HG03025 (cell line): Measurements from ENCODE around the gene FGFR3.
"Not testable (repeated sequence)": the region's sequence is repeated elsewhere in the genome, so short reads cannot be mapped to it uniquely, and the experiment has no call there.

Experiments used
- ATAC-seq: cut with Tn5 transposase; IDR thresholded peaks from one replicate; pipeline ENCODE4 v1.9.1; 2021; ENCODE audit warnings: mild to moderate bottlenecking, moderate library complexity; ENCODE audit not compliant: unreplicated experiment, low FRiP score

The FGFR3 gene

GRCh38 chr4:1834047-1834775 lies 41.1 kb downstream of the FGFR3 start:
- no peak for ATAC-seq

GRCh38 chr4:1835836-1836235 lies 42.7 kb downstream of the FGFR3 start:
- ATAC-seq, result not testable (repeated sequence)

- ATAC-seq, result no peak
Observed at GRCh38 chr4:1836650-1837049, 43.6 kb downstream of the FGFR3 start.

- no peak for ATAC-seq
Observed at GRCh38 chr4:1837069-1837468, 44.0 kb downstream of the FGFR3 start.

GRCh38 chr4:1839282-1839681 lies 46.2 kb downstream of the FGFR3 start:
- ATAC-seq, result no peak

- no peak for ATAC-seq
Observed at GRCh38 chr4:1841201-1841886, 48.3 kb downstream of the FGFR3 start.

GRCh38 chr4:1841887-1842210 lies 48.8 kb downstream of the FGFR3 start:
- no peak for ATAC-seq

- no peak for ATAC-seq
Observed at GRCh38 chr4:1842339-1842895, 49.3 kb downstream of the FGFR3 start.

- no peak for ATAC-seq
Observed at GRCh38 chr4:1842993-1843448, 49.9 kb downstream of the FGFR3 start.

- ATAC-seq, result no peak
Observed at GRCh38 chr4:1843852-1844251, 50.8 kb downstream of the FGFR3 start.

GRCh38 chr4:1844618-1845017 lies 51.5 kb downstream of the FGFR3 start:
- not testable (repeated sequence) for ATAC-seq

- no peak for ATAC-seq
Observed at GRCh38 chr4:1846580-1846979, 53.5 kb downstream of the FGFR3 start.

GRCh38 chr4:1850276-1850675 lies 57.2 kb downstream of the FGFR3 start:
- ATAC-seq, result no peak

GRCh38 chr4:1851160-1851559 lies 58.1 kb downstream of the FGFR3 start:
- ATAC-seq, result no peak

GRCh38 chr4:1851575-1852410 lies 58.7 kb downstream of the FGFR3 start:
- ATAC-seq, result no peak

GRCh38 chr4:1852904-1853623 lies 60.0 kb downstream of the FGFR3 start:
- no peak for ATAC-seq

GRCh38 chr4:1854752-1855151 lies 61.7 kb downstream of the FGFR3 start:
- ATAC-seq, result no peak

- ATAC-seq, result peak; percentile 1
Observed at GRCh38 chr4:1855333-1856070, 62.4 kb downstream of the FGFR3 start.

GRCh38 chr4:1856071-1856942 lies 63.2 kb downstream of the FGFR3 start, which contains the start of gene LETM1:
Gene LETM1, minus strand, starts transcription at chr4:1856156. Its CDS starts 206 bp downstream, at chr4:1855950.
- peak; percentile 87 for ATAC-seq
